T follicular helper cell (primary cell): ENCODE results near the gene ZSCAN21.
A peak's percentile ranks its signal among the peaks of the same experiment; 100 is the strongest.

Experiments used
- DNase-seq: peaks from one replicate; pipeline ENCODE4 v3.0.0-alpha.2; 2020; ENCODE audit warnings: low read depth

Gene ZSCAN21

DNA sequence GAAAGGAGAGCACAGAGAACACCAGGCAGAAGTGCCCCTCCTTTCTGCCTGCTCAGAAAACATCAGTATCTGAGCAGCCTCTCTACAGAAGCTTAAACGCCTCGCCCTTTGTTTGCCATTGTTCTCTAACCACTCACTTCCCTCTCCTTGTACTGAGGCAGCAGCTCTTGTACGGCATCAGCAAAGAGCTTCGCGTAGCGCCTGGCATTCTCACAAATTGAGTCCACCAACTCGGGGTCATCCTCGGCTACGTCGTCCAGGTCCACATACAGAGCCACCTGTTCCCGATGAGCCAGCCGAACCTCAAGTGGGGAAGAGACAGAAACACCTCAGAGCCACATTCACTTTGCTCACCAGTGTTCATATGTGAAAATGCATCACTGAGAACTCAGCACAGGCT, 49.9 kb downstream of the ZSCAN21 start:
- DNase-seq = no peak

GRCh38 chr7:100100420-100101015, 50.9 kb downstream of the ZSCAN21 start:
- peak; percentile 78 for DNase-seq

GRCh38 chr7:100101016-100101862, 51.7 kb downstream of the ZSCAN21 start, which contains the start of the genes AP4M1 and MCM7:
Gene AP4M1, plus strand, starts transcription at chr7:100101643. Its CDS starts 72 bp downstream, at chr7:100101715.
Gene MCM7, minus strand, starts transcription at chr7:100101397. Its CDS starts 103 bp downstream, at chr7:100101294.
- peak; percentile 93 for DNase-seq

GRCh38 chr7:100102950-100103840, 53.6 kb downstream of the ZSCAN21 start:
- no peak for DNase-seq

GRCh38 chr7:100105534-100105933, 56.0 kb downstream of the ZSCAN21 start:
- DNase-seq = no peak

DNA sequence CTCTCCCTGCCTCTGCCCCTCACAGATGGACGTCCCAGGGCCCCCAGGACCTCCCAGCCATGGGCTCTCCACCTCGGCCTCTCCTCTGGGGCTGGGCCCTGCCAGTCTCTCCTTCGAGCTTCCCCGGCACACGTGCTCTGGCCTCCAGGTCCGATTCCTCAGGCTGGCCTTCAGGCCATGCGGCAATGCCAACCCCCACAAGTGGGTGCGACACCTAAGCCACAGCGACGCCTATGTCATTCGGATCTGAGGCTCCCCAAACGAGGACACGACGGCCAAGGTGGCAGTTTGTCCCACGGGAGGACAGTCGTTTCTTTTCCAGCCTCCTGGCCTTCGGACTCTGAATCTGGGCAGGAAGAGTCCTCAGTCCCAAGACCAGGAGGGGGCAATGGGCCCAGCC, 57.1 kb downstream of the ZSCAN21 start:
- DNase-seq = no peak

DNA sequence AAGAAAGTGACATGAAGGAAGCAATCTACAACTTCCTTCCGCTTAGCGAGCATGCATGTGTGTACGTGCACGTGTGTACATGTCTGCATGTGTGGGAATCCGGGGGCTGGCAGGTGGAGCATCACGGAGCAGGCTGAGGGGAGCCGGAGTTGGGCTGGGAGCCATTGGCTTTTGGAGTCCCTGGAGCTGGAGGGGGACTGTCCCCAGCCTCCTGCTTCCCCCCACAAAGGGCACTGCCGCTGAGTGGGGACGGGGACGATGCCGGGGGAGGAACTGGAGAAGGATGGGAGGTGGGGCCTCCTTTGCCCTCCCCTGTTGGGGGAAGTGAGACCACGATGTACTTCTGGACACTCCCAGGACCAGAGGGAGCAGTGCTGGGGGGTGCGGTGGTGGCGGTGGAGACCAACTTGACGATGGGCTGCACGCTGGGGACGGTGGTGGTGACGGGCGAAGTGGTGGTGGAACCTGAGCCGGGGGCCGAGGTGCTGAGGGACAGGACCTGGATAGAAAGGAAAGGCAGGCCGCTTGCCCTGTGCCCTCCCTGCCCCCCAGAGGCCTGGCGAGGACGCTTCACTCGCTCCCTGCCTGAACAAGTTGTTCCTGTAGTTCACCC, 57.7 kb downstream of the ZSCAN21 start:
- no peak for DNase-seq

DNA sequence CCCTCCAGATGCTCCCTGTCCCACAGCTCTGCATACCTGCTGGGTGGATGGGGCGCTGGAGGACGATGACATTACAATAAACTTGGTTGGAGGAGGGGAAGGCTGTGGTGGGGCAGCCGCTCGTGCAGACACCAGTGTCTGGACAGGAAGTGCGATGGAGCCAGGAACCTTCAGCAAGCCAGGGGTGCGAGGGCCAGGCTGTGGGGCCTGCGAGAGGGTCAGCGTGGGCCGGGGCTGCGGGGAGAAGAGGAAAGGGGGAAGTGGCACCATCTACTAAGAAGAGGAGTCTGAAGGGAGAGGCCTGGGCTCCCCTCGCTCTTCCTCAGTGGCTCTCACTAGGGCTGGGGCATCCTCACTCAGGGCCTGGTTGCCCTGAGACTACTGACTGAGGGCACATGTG, 58.3 kb downstream of the ZSCAN21 start:
- DNase-seq = no peak

GRCh38 chr7:100109521-100110163, 60.1 kb downstream of the ZSCAN21 start:
- no peak for DNase-seq

GRCh38 chr7:100111156-100111555, 61.6 kb downstream of the ZSCAN21 start:
- DNase-seq = no peak

DNA sequence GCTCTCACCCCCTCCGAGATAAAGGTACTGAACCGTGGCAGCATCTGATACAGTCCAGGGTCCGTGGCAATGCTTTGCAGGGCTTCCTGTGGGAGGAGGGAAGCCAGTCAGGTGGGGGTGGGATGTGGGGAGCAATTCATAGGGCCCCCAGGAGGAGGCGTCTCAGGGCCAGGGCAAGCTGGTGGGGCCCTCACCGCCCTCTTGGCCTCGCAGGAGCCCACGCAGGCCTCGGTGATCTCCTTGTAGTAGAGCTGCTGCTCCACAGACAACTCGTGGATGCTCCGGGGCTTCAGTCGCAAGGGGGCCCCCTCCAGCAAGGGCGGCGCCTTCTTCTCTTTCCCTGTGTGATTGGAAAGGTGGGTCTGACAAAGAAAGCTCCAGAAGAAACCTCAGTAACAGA, 62.3 kb downstream of the ZSCAN21 start:
- no peak for DNase-seq
